HCT116 (cell line): ENCODE data around the gene RAD51D. TPM values are rescaled to one million over a fixed set of nuclear protein-coding genes. Genes with fewer than 3 reads are reported as not detected.
"Not testable (repeated sequence)": the region's sequence is repeated elsewhere in the genome, so short reads cannot be mapped to it uniquely, and the experiment has no call there.

ENCODE experiments used
- ATAC-seq: fragments of 200-7000 bp; cut with Tn5 transposase; 2 replicates; pipeline ENCODE4 v1.9.1; 2020; ENCODE audit warnings: mild to moderate bottlenecking, moderate library complexity
- BruUV-seq: library from RNA; stranded (reverse); fragments of 400-500 nt; replicated peaks from 2 replicates; lab custom pipeline; 2021; lab: Mats Ljungman, UMichigan
- CTCF ChIA-PET: fragments of 300-600 bp; sonication (Branson Sonifier 250); formaldehyde crosslinking; loops from one replicate; lab custom pipeline; 2021; ENCODE audit warnings: antibody characterized with exemption; lab: Charles Lee
- POLR2A ChIA-PET: fragments of 300-600, 350-600 bp; sonication (Branson Sonifier 250); formaldehyde crosslinking; loops from one replicate; lab custom pipeline; 2021; ENCODE audit warnings: antibody characterized with exemption; lab: Charles Lee
- RAD21 ChIA-PET, 2 experiments: fragments of 300-600 bp; sonication (Branson Sonifier 250); formaldehyde crosslinking; loops; one replicate each; lab custom pipeline; 2023; ENCODE audit warnings: low total read pairs in 2 of 2; ENCODE audit not compliant: uncharacterized antibody in 2 of 2, unreplicated experiment in 2 of 2, low non-redundant PET in 1 of 2; lab: Charles Lee
- DNase-seq: peaks from one replicate; pipeline ENCODE4 v3.0.0-alpha.2; 2010; ENCODE audit warnings: low read depth, low spot score
- H2AFZ ChIP-seq: fragments of 200-600 bp; shearing (Covaris generic), sonication (generic); 2 replicates; pipeline ENCODE4 v1.6.1; 2017; ENCODE audit warnings: low read depth, mixed run types, mixed read lengths, antibody characterized with exemption, low read length; ENCODE audit not compliant: poor library complexity, severe bottlenecking
- H3K27ac ChIP-seq: 2 replicates; pipeline ENCODE4 v1.5.1; 2012; ENCODE audit warnings: low read depth, low read length
- H3K27me3 ChIP-seq: fragments of 200-600 bp; sonication (generic); 2 replicates; pipeline ENCODE4 v1.6.1; 2016; ENCODE audit warnings: mixed run types, low read length, mixed read lengths; ENCODE audit not compliant: insufficient read depth
- H3K36me3 ChIP-seq, 2 experiments: fragments of 200-500 bp in 1 of 2; fragments of 200-600 bp in 1 of 2; sonication (Bioruptor generic) in 1 of 2; sonication (generic) in 1 of 2; 2 replicates each; pipeline versions ENCODE4 v1.5.1 to v1.6.1; 2014 to 2016; ENCODE audit warnings: low read length in 2 of 2, inconsistent platforms in 1 of 2, mixed read lengths in 1 of 2, mixed run types in 1 of 2; ENCODE audit not compliant: insufficient read depth in 2 of 2, control insufficient read depth in 1 of 2
- H3K4me1 ChIP-seq, 2 experiments: fragments of 200-600 bp in 1 of 2; sonication (generic) in 1 of 2; 2 replicates each; pipeline versions ENCODE4 v1.5.1 to v1.6.1; 2012 to 2017; ENCODE audit warnings: low read length in 2 of 2, inconsistent platforms in 1 of 2, mild to moderate bottlenecking in 1 of 2, mixed read lengths in 1 of 2, mixed run types in 1 of 2, moderate library complexity in 1 of 2; ENCODE audit not compliant: insufficient read depth in 2 of 2, control insufficient read depth in 1 of 2
- H3K4me2 ChIP-seq: fragments of 200-600 bp; sonication (generic); 2 replicates; pipeline ENCODE4 v1.6.1; 2017; ENCODE audit warnings: mixed run types, low read length, mixed read lengths
- H3K4me3 ChIP-seq, 2 experiments: fragments of 200-600 bp in 1 of 2; sonication (generic) in 1 of 2; replicated peaks in 1 of 2; 2 replicates each; pipeline ENCODE4 v1.5.1; 2011 to 2016; ENCODE audit warnings: low read length in 2 of 2, control low read depth in 1 of 2, low read depth in 1 of 2, mild to moderate bottlenecking in 1 of 2, mixed read lengths in 1 of 2, mixed run types in 1 of 2
- H3K79me2 ChIP-seq: fragments of 200-600 bp; sonication (generic); 2 replicates; pipeline ENCODE4 v1.6.1; 2017; ENCODE audit warnings: mild to moderate bottlenecking, mixed run types, low read length, moderate library complexity, mixed read lengths; ENCODE audit not compliant: insufficient read depth
- H3K9ac ChIP-seq: fragments of 200-600 bp; sonication (generic); 2 replicates; pipeline ENCODE4 v1.6.1; 2016; ENCODE audit warnings: low read length, mixed read lengths
- H3K9me2 ChIP-seq: fragments of 200-600 bp; sonication (generic), shearing (Covaris generic); 2 replicates; pipeline ENCODE4 v1.6.1; 2017; ENCODE audit warnings: mixed run types, mild to moderate bottlenecking, moderate library complexity; ENCODE audit not compliant: insufficient read depth
- H3K9me3 ChIP-seq, 2 experiments: fragments of 200-500 bp in 1 of 2; fragments of 200-600 bp in 1 of 2; sonication (Bioruptor generic) in 1 of 2; sonication (generic) in 1 of 2; 2 replicates each; pipeline ENCODE4 v1.6.1; 2014 to 2017; ENCODE audit warnings: low read length in 2 of 2, mixed read lengths in 2 of 2, inconsistent platforms in 1 of 2, low read depth in 1 of 2, mild to moderate bottlenecking in 1 of 2, mixed run types in 1 of 2, moderate library complexity in 1 of 2; ENCODE audit not compliant: control insufficient read depth in 1 of 2, insufficient read depth in 1 of 2
- H4K20me1 ChIP-seq: fragments of 200-600 bp; sonication (generic), shearing (Covaris generic); 2 replicates; pipeline ENCODE4 v1.6.1; 2017; ENCODE audit warnings: mixed run types, mild to moderate bottlenecking, moderate library complexity; ENCODE audit not compliant: insufficient read depth
- CBX3 ChIP-seq: IDR thresholded peaks from 2 replicates; pipeline ENCODE4 v1.6.1; 2012; ENCODE audit warnings: low read depth
- EGR1 ChIP-seq: IDR thresholded peaks from 2 replicates; pipeline ENCODE4 v1.6.1; 2012; ENCODE audit warnings: low read depth
- EZH2 ChIP-seq: fragments of 200-600 bp; sonication (generic); IDR thresholded peaks from 2 replicates; pipeline ENCODE4 v1.6.1; 2017; ENCODE audit warnings: antibody characterized with exemption, mixed run types
- FOSL1 ChIP-seq: IDR thresholded peaks from 2 replicates; pipeline ENCODE4 v1.6.1; 2012; ENCODE audit warnings: low read depth
- JUND ChIP-seq: IDR thresholded peaks from 2 replicates; pipeline ENCODE4 v1.6.1; 2012
- MAX ChIP-seq: IDR thresholded peaks from 2 replicates; pipeline ENCODE4 v1.6.1; 2012
- RAD21 ChIP-seq: IDR thresholded peaks from 2 replicates; pipeline ENCODE4 v1.6.1; 2012; ENCODE audit warnings: low read depth, mild to moderate bottlenecking
- REST ChIP-seq: IDR thresholded peaks from 2 replicates; pipeline ENCODE4 v1.6.1; 2012; ENCODE audit warnings: low read depth
- SP1 ChIP-seq: IDR thresholded peaks from 2 replicates; pipeline ENCODE4 v1.6.1; 2012; ENCODE audit warnings: low read depth
- YY1 ChIP-seq: IDR thresholded peaks from 2 replicates; pipeline ENCODE4 v1.6.1; 2011; ENCODE audit warnings: low read length, low read depth, moderate library complexity, mild to moderate bottlenecking; ENCODE audit not compliant: insufficient replicate concordance; ENCODE audit errors: extremely low read depth
- ZBTB33 ChIP-seq: IDR thresholded peaks from 2 replicates; pipeline ENCODE4 v1.6.1; 2011; ENCODE audit warnings: mild to moderate bottlenecking, low read length, moderate library complexity; ENCODE audit not compliant: insufficient replicate concordance; ENCODE audit errors: extremely low read depth
- ZFX ChIP-seq: fragments of 450-650 bp; IDR thresholded peaks from 2 replicates; pipeline ENCODE4 v1.6.1; 2017
- ZNF274 ChIP-seq: fragments of 200-500 bp; sonication (Bioruptor generic); IDR thresholded peaks from 2 replicates; pipeline ENCODE4 v1.6.1; 2014; ENCODE audit warnings: mild to moderate bottlenecking, low read depth, low read length, inconsistent platforms
- intact Hi-C: fragments of 100-400 bp; cut with micrococcal nuclease; formaldehyde crosslinking; loops from 2 replicates; pipeline ENCODE4 v1.10.0; 2022
- total RNA-seq: library from RNA; stranded (reverse); gene quantifications from one replicate; pipeline ENCODE4 v1.2.1, GENCODE V29; 2021; ENCODE audit not compliant: unreplicated experiment

RAD51D gene
- total RNA-seq, 1 experiment from 2014 or later, result 12.9 TPM

- TF ChIP-seq REST (no peak), CBX3 (no peak)
These were observed 73.4 kb downstream of the RAD51D start (continued) for GRCh38 chr17:35046245-35046644.

GRCh38 chr17:35045458-35045979, 74.1 kb downstream of the RAD51D start:
- H3K4me1 ChIP-seq, H3K9me3 ChIP-seq, H3K36me3 ChIP-seq, H2AFZ ChIP-seq, H3K27me3 ChIP-seq, RAD21 ChIA-PET, DNase-seq, BruUV-seq, H3K27ac ChIP-seq, ATAC-seq, H3K4me3 ChIP-seq, H3K9ac ChIP-seq, intact Hi-C loops, H4K20me1 ChIP-seq, H3K4me2 ChIP-seq, H3K9me2 ChIP-seq, POLR2A ChIA-PET, CTCF ChIA-PET: not testable (repeated sequence)
- H3K79me2 ChIP-seq, result peaks cover 20% of the 10 kb centered on the region; the same call in 1 of the 2 replicates

- no peak for ATAC-seq
- Histone ChIP-seq H3K4me2 (no peak overlapping the region), H3K27ac (no peak overlapping the region), H3K79me2 (peaks cover 17% of the 10 kb centered on the region; the same call in 1 of the 2 replicates), H3K9ac (no peak overlapping the region), H3K4me3 (no peak overlapping the region), H3K36me3 (no peaks in the 10 kb centered on the region), H3K9me3 (no peaks in the 10 kb centered on the region), H2AFZ (no peak overlapping the region), H4K20me1 (no peaks in the 10 kb centered on the region), H3K4me1 (peaks cover 0 to 7% of the 10 kb centered on the region in 2 experiments; a peak in 1 of 4 replicates), H3K27me3 (no peaks in the 10 kb centered on the region), H3K9me2 (no peaks in the 10 kb centered on the region)
- ChIA-PET POLR2A (no interaction called here), RAD21 (no interaction called here), CTCF (no interaction called here)
- no peak for DNase-seq
- no TSS peak for BruUV-seq
- intact Hi-C loops, result no loop called here
- TF ChIP-seq FOSL1 (no peak), EGR1 (no peak), CBX3 (no peak), SP1 (no peak), JUND (no peak), RAD21 (no peak), ZBTB33 (no peak), ZNF274 (no peak), MAX (no peak), YY1 (no peak), ZFX (no peak), EZH2 (no peak)
These were observed 75.5 kb downstream of the RAD51D start for GRCh38 chr17:35044181-35044580.
